Endothelial cell of umbilical vein (primary cell): Measurements from ENCODE around the gene CRTC2.

Source experiments
- CTCF ChIP-seq, 2 donors: IDR thresholded peaks; 1 replicate in 1 of 2; 2 replicates in 1 of 2; pipeline ENCODE4 v1.5.1; 2011; ENCODE audit warnings: low read length in 2 of 2, mild to moderate bottlenecking in 2 of 2, moderate library complexity in 2 of 2, control low read depth in 1 of 2, inconsistent platforms in 1 of 2, low read depth in 1 of 2; ENCODE audit not compliant: insufficient read depth in 1 of 2; ENCODE audit errors: extremely low read depth in 1 of 2
- EZH2 ChIP-seq: IDR thresholded peaks from 2 replicates; pipeline ENCODE4 v1.6.1; 2012; ENCODE audit warnings: borderline replicate concordance, low read depth, mild to moderate bottlenecking, moderate library complexity, low read length, inconsistent platforms; ENCODE audit not compliant: severe bottlenecking
- POLR2A ChIP-seq: IDR thresholded peaks from 2 replicates; pipeline ENCODE4 v1.6.1; 2012; ENCODE audit warnings: low read depth, mild to moderate bottlenecking, control low read depth, low read length

- TF ChIP-seq CTCF (IDR thresholded peaks at IDR 0.05; ENCODE audit: extremely low read depth in 1 of 2, insufficient read depth in 1 of 2, low read depth in 1 of 2, low read length in 2 of 2), result no peak
- TF ChIP-seq POLR2A, result no peak
- no peak for TF ChIP-seq EZH2
Measured at GRCh38 chr1:153959454-153959853, 1.0 kb upstream of the CRTC2 start.
